Cardiac muscle cell (in vitro differentiated cells and primary cell): ENCODE results near the gene COL15A1. TPM values are rescaled to one million over a fixed set of nuclear protein-coding genes. Genes with fewer than 3 reads are reported as not detected.

Experiments used
- DNase-seq, 2 donors: peaks; one replicate each; pipeline versions ENCODE4 v3.0.0 to v3.0.0-alpha.2; 2010 to 2017; ENCODE audit warnings: low read depth in 1 of 2, low spot score in 1 of 2
- H3K27ac ChIP-seq: fragments of 200-600 bp; sonication (generic); 2 replicates; pipeline ENCODE4 v1.5.1; 2016
- H3K27me3 ChIP-seq: fragments of 200-600 bp; sonication (generic); 2 replicates; pipeline ENCODE4 v1.6.0; 2016; ENCODE audit warnings: control low read depth
- H3K36me3 ChIP-seq: fragments of 200-600 bp; sonication (generic); 2 replicates; pipeline ENCODE4 v1.5.1; 2016; ENCODE audit warnings: control low read depth
- H3K4me1 ChIP-seq: fragments of 200-600 bp; sonication (generic); 2 replicates; pipeline ENCODE4 v1.8.1; 2017; ENCODE audit warnings: low read depth, mild to moderate bottlenecking, mixed run types
- H3K4me3 ChIP-seq: fragments of 200-600 bp; sonication (generic); 2 replicates; pipeline ENCODE4 v1.5.1; 2016; ENCODE audit warnings: mild to moderate bottlenecking
- H3K9me3 ChIP-seq: fragments of 200-600 bp; sonication (generic); 2 replicates; pipeline ENCODE4 v1.5.1; 2017; ENCODE audit warnings: low read depth, mild to moderate bottlenecking, control low read depth
- CTCF ChIP-seq: IDR thresholded peaks from 2 replicates; pipeline ENCODE4 v1.5.1; 2012; ENCODE audit warnings: low read depth, mild to moderate bottlenecking, low read length
- polyA plus RNA-seq: library from polyadenylated mRNA; unstranded; fragments of >200 nt; fragmentation: Nextera tagmentation; extraction: Ambion mirVana; gene quantifications from 2 replicates; pipeline ENCODE4 v1.2.1, GENCODE V29; 2016
- total RNA-seq: library from RNA; depleted of rRNA; stranded (reverse); fragments of >200 nt; gene quantifications from 2 replicates; pipeline ENCODE4 v1.2.3, GENCODE V29; 2016

Gene COL15A1
- total and polyA plus RNA-seq, 2 experiments from 2014 or later: 0.74 to 1.3 TPM

- Histone ChIP-seq H3K27ac (no peak overlapping the region), H3K4me1 (no peaks in the 10 kb centered on the region), H3K4me3 (no peak overlapping the region), H3K9me3 (no peaks in the 10 kb centered on the region), H3K27me3 (peaks cover 16% of the 10 kb centered on the region), H3K36me3 (no peaks in the 10 kb centered on the region)
- TF ChIP-seq CTCF: no peak
- no peak for DNase-seq
Observed at GRCh38 chr9:98935071-98935505, 8.6 kb upstream of the COL15A1 start.

- Histone ChIP-seq H3K4me1 (no peaks in the 10 kb centered on the region), H3K4me3 (no peak overlapping the region), H3K9me3 (no peaks in the 10 kb centered on the region), H3K27ac (no peak overlapping the region), H3K36me3 (no peaks in the 10 kb centered on the region), H3K27me3 (peaks cover 68% of the 10 kb centered on the region)
- no peak for DNase-seq
- no peak for TF ChIP-seq CTCF
Observed at GRCh38 chr9:98940276-98940675, 3.4 kb upstream of the COL15A1 start.

- Histone ChIP-seq H3K27ac (no peak overlapping the region), H3K4me3 (no peak overlapping the region), H3K27me3 (peaks cover 84% of the 10 kb centered on the region), H3K36me3 (no peaks in the 10 kb centered on the region), H3K4me1 (no peaks in the 10 kb centered on the region), H3K9me3 (no peaks in the 10 kb centered on the region)
- TF ChIP-seq CTCF: no peak
- no peak for DNase-seq
Observed at GRCh38 chr9:98941946-98942523, 1.7 kb upstream of the COL15A1 start.

- DNase-seq: no peak
- peaks cover 84% of the 10 kb centered on the region for H3K27me3 ChIP-seq
- no peaks in the 10 kb centered on the region for H3K4me1 ChIP-seq
- H3K27ac ChIP-seq: no peak overlapping the region
- no peaks in the 10 kb centered on the region for H3K36me3 ChIP-seq
- no peak for TF ChIP-seq CTCF
- H3K4me3 ChIP-seq: peak overlapping the region; percentile 35
- no peaks in the 10 kb centered on the region for H3K9me3 ChIP-seq
Observed at GRCh38 chr9:98942906-98943681, 613 bp upstream of the COL15A1 start.

GRCh38 chr9:98944057-98944733 is 488 bp downstream of the COL15A1 start:
- peaks cover 84% of the 10 kb centered on the region for H3K27me3 ChIP-seq
- H3K4me1 ChIP-seq: no peaks in the 10 kb centered on the region
- no peak for TF ChIP-seq CTCF
- H3K4me3 ChIP-seq: peak overlapping the region; percentile 35
- no peaks in the 10 kb centered on the region for H3K36me3 ChIP-seq
- no peaks in the 10 kb centered on the region for H3K9me3 ChIP-seq
- no peak overlapping the region for H3K27ac ChIP-seq
- peak; percentile 21 to 36 for DNase-seq
